Suprapubic skin (tissue), 3 donors: ENCODE results near the gene CBR3.

Experiments used
- POLR2AphosphoS5 ChIP-seq, 3 donors: sonication (generic); formaldehyde crosslinking; IDR thresholded peaks; one replicate each; pipeline ENCODE4 v1.6.1; 2017; ENCODE audit warnings: antibody characterized with exemption in 3 of 3
- TF ChIP-seq, protein P1 (sequence below), 2 donors: fragments of 200-600 bp in 1 of 2; fragments of 450-650 bp in 1 of 2; sonication (generic) in 1 of 2; IDR thresholded peaks; one replicate each; pipeline ENCODE4 v1.5.1; 2016 to 2019; ENCODE audit warnings: antibody characterized with exemption in 2 of 2, mild to moderate bottlenecking in 1 of 2, moderate library complexity in 1 of 2

DNA sequence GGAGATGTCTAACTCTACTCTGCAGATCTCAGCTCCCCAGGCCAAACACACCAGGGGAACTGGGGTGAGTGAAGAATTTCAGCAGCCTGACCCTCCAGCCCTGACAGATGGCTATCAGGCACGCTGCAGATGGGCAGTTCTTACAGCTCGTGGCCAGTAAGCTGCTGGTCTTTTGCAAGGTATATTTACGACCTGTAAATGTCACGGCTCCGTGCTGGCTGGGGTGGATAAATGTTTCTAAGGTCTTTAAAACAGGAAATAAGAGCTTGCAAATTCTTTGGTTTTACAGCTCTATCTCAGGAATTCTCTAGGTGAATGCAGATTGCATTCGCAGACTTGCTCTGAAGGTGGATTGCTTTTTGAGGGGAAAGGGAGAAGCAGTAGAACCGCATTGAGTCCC is 31.8 kb downstream of the CBR3 start:
- TF ChIP-seq, protein P1, sequence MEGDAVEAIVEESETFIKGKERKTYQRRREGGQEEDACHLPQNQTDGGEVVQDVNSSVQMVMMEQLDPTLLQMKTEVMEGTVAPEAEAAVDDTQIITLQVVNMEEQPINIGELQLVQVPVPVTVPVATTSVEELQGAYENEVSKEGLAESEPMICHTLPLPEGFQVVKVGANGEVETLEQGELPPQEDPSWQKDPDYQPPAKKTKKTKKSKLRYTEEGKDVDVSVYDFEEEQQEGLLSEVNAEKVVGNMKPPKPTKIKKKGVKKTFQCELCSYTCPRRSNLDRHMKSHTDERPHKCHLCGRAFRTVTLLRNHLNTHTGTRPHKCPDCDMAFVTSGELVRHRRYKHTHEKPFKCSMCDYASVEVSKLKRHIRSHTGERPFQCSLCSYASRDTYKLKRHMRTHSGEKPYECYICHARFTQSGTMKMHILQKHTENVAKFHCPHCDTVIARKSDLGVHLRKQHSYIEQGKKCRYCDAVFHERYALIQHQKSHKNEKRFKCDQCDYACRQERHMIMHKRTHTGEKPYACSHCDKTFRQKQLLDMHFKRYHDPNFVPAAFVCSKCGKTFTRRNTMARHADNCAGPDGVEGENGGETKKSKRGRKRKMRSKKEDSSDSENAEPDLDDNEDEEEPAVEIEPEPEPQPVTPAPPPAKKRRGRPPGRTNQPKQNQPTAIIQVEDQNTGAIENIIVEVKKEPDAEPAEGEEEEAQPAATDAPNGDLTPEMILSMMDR (IDR thresholded peaks at IDR 0.05): no peak
- no peak for TF ChIP-seq POLR2AphosphoS5 (IDR thresholded peaks at IDR 0.05)
